ENCODE results near the gene SETD1A. TPM values are rescaled to one million over a fixed set of nuclear protein-coding genes. Genes with fewer than 3 reads are reported as not detected.

Gene SETD1A
- total and polyA plus RNA-seq, 2 of the 8 experiments (the other 6 are each of a cell fraction or from before 2014, with no cell fraction given), result 4.8 to 29.0 TPM

GRCh38 chr16:30949650-30950515 lies 7.7 kb upstream of the SETD1A start:
- H3K4ac ChIP-seq (replicated peaks; ENCODE audit: insufficient read length, low read depth, low read length), result peak overlapping the region; percentile 32
- H4K20me1 ChIP-seq (replicated peaks in 1 of 2; ENCODE audit: control insufficient read depth in 1 of 2, insufficient read depth in 2 of 2, low read length in 2 of 2), result peaks cover 0 to 11% of the 10 kb centered on the region in 2 experiments
- 0 out of 2 replicates have a peak overlapping the region, but pooled peaks have one; percentile 10 for H2AK5ac ChIP-seq (ENCODE audit: low read depth, low read length)
- DNase-seq (ENCODE audit: low read depth in 1 of 2, low spot score in 2 of 2), result peak in 1 of 2 experiments; percentile 63
- peak overlapping the region in 3 of 4 experiments; percentile 51 to 58 (median 53); a peak in 5 of 7 replicates for H3K9ac ChIP-seq (replicated peaks in 1 of 4; ENCODE audit: extremely low read depth in 1 of 4, low read depth in 3 of 4, low read length in 3 of 4)
- H3K79me1 ChIP-seq (ENCODE audit: low read depth, low read length), result no peaks in the 10 kb centered on the region
- peak overlapping the region; percentile 82 for H4K91ac ChIP-seq (replicated peaks; ENCODE audit: insufficient read length, low read length)
- ChIA-PET POLR2A (ENCODE audit: partially characterized antibody) (interaction anchor here (0.6 to 4.4 kb wide), 19 partner anchors 8 to 267 kb away, joined by 3 to 23 read pairs (median 4); partner anchors contain the start of genes CTF1, FBXL19, HSD3B7 and KAT8), CTCF (ENCODE audit: partially characterized antibody) (interaction anchor here (0.9 to 1.7 kb wide), 6 partner anchors 8 to 105 kb away, joined by 3 to 10 read pairs (median 4); partner anchors contain the start of gene HSD3B7)
- no peak overlapping the region for H3K23ac ChIP-seq (ENCODE audit: insufficient read length)
- H2AFZ ChIP-seq (ENCODE audit: low read length), result no peak overlapping the region
- no peaks in the 10 kb centered on the region for H3K79me2 ChIP-seq (ENCODE audit: control insufficient read depth in 1 of 2, insufficient read depth in 2 of 2, low read length in 2 of 2)
- H2BK120ac ChIP-seq (replicated peaks; ENCODE audit: low read depth, low read length), result no peak overlapping the region
- FAIRE-seq, result no peak
- H2BK20ac ChIP-seq (ENCODE audit: low read length), result no peak overlapping the region
- peak overlapping the region; percentile 22; the same call in 1 of the 2 replicates for H2BK12ac ChIP-seq (ENCODE audit: low read depth, low read length)
- peaks cover 0 to 32% (median 22%) of the 10 kb centered on the region in 4 experiments; a peak in 6 of 7 replicates for H3K4me1 ChIP-seq (replicated peaks in 1 of 4; ENCODE audit: control insufficient read depth in 3 of 4, insufficient read depth in 4 of 4, low read length in 3 of 4)
- H3K4me2 ChIP-seq (ENCODE audit: insufficient read depth in 1 of 2, low read depth in 2 of 2, low read length in 2 of 2), result peak overlapping the region; percentile 85 to 95
- H3K56ac ChIP-seq (replicated peaks; ENCODE audit: insufficient read length, low read depth, low read length), result peak overlapping the region; percentile 74
- H3K36me3 ChIP-seq (ENCODE audit: control insufficient read depth in 2 of 4, insufficient read depth in 4 of 4, low read length in 3 of 4), result peaks cover 0 to 3% (median 0%) of the 10 kb centered on the region in 4 experiments; a peak in 3 of 8 replicates
- H3K27me3 ChIP-seq (replicated peaks in 1 of 4; ENCODE audit: control insufficient read depth in 3 of 4, extremely low read depth in 1 of 4, insufficient read depth in 3 of 4, low read length in 3 of 4), result no peaks in the 10 kb centered on the region
- H3K18ac ChIP-seq (ENCODE audit: extremely low read depth, low read length), result peak overlapping the region; percentile 90
- peak overlapping the region; percentile 35; the same call in 1 of the 2 replicates for H2BK5ac ChIP-seq (ENCODE audit: low read depth, low read length)
- peak overlapping the region; percentile 74; the same call in 1 of the 2 replicates for H2BK15ac ChIP-seq (ENCODE audit: low read length)
- no peak overlapping the region for H3K27ac ChIP-seq (ENCODE audit: low read depth, low read length)
- peak overlapping the region; percentile 18 for H4K5ac ChIP-seq (ENCODE audit: insufficient read length, low read depth, low read length)
- H4K8ac ChIP-seq (ENCODE audit: extremely low read depth, insufficient read depth, low read length), result no peak overlapping the region
- no peak overlapping the region for H3K14ac ChIP-seq (ENCODE audit: insufficient read length)
- no peaks in the 10 kb centered on the region for H3K9me3 ChIP-seq (ENCODE audit: insufficient read depth in 2 of 2, low read depth in 1 of 2, low read length in 1 of 2)
- H3K23me2 ChIP-seq (ENCODE audit: low read depth, low read length), result peaks cover 12% of the 10 kb centered on the region
- peak overlapping the region; percentile 64 to 98 (median 68) for H3K4me3 ChIP-seq (ENCODE audit: extremely low read depth in 1 of 4, insufficient read depth in 2 of 4, low read depth in 3 of 4, low read length in 4 of 4)
- 17% methylated on average over 21 of the region's 21 CpGs; no CpG with 5 or more reads in 1 of the 2 experiments for WGBS, 2 experiments (ENCODE audit: extremely low coverage in 1 of 2, insufficient coverage in 1 of 2, insufficient read length in 1 of 2, insufficient replicate concordance in 2 of 2, low coverage in 1 of 2, low lambda C conversion rate in 2 of 2, missing lambda C conversion rate in 1 of 2)
- TF ChIP-seq JUND (IDR thresholded peaks at IDR 0.05; ENCODE audit: low read length) (no peak), ATF2 (IDR thresholded peaks at IDR 0.05; ENCODE audit: low read length) (no peak), POLR2AphosphoS5 (IDR thresholded peaks at IDR 0.05; ENCODE audit: low read depth, low read length) (peak; percentile 77), RNF2 (IDR thresholded peaks at IDR 0.05; ENCODE audit: borderline replicate concordance, low read depth, low read length, missing control alignments, poor library complexity, severe bottlenecking) (no peak), MAFK (IDR thresholded peaks at IDR 0.05; ENCODE audit: low read depth, low read length) (no peak), NANOG (IDR thresholded peaks at IDR 0.05; ENCODE audit: insufficient read depth, low read depth, low read length, poor library complexity, severe bottlenecking) (no peak), TBP (IDR thresholded peaks at IDR 0.05; ENCODE audit: low read depth, low read length) (peak; percentile 19; the same call in 1 of the 2 replicates), CTBP2 (IDR thresholded peaks at IDR 0.05; ENCODE audit: borderline replicate concordance, insufficient read depth, insufficient read length, low read length) (no peak)

Data from H1 (cell line).